HG02973 (cell line): Measurements from ENCODE around the gene AMELX.
A peak's percentile ranks its signal among the peaks of the same experiment; 100 is the strongest.

Experiments used
- ATAC-seq: cut with Tn5 transposase; IDR thresholded peaks from one replicate; pipeline ENCODE4 v1.9.1; 2021; ENCODE audit warnings: moderate library complexity; ENCODE audit not compliant: unreplicated experiment

AMELX gene

DNA sequence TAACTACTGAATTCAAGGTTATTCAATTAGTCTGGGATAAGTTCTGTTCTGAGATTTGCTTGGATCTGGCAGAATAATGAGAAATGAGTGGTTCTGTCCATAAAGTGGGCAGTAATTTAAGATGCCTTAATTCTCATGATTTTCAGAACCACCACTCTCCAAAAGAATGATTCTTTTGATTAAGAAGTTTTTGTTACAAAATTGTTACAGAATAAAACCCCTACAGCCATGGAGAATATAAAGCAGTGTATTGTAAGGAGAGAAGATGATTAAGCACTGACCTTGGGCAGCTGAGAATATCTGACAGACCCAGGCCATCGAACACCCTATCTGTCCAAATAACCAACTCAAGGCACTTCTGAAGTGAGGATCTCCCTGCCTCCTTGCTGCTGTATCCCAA is 12.4 kb downstream of the AMELX start:
- no peak for ATAC-seq

DNA sequence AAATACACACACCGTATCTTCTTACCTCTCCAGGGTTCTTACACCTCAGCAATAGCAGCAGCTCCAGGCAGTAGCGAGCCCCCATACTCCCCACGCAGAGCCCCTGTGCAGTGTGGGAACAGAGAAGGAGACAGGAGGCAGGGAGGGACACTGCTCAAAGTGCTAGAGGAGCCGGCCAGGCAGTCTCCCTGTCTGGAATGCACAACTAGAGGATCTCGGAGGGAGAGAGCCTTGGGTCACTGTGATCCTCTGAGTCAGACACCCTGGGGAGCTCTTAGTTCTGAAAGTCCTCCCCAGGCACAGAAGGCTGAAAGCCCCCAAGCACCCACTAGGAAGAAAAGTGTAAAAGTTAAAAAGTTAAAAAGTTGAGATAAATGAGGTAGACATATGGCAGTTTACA is 16.0 kb downstream of the AMELX start:
- no peak for ATAC-seq

DNA sequence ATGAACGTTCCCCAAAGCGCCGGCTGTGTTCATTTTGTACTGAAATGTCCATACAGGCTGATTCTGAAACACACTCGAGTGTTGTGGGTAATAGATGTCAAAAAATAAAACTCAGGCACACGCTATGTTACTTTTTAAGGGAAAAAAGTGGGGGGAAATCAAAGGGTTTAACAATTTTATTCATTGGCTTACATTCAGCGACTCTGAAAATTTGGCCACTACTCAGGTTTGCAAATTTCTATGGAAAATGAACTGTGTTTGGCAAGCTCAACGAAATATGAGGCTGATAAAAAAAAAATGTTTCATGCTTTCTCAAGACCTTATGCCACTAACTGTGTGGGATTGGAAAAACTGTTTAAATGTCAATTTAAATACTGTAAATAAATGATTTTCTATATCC is 18.5 kb downstream of the AMELX start:
- no peak for ATAC-seq

DNA sequence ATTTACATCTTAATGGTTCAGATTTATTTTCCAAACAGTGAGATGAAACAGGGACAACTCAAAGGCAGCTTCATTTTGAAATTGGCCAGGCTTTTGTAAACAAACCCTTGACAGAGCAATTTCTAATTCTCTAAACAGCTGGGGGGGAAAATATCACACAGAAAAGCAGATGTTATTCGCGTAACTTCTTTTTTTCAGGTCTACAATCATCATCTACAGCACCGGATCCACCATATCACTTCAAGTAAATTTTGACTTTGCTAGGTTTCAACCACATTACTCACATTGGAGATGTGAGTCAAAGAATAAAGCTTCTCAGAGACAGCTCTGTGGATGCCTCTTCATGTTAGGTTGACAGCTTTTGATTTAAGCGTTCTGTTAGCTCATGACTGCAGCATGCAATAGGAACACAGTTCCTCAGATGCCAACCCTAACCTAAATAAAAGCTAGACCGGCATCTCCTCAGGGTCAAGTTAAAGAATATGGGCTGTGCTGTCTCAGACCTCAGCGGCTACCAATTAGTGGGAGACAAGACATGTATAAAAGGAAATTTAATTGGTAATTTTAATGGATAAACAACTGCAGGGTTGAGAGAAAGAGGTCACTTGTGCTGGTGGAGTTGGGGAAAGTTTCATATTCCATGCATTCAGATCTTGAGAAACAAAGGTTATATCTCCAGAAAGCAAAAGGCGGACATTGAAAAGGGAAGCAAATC is 26.8 kb downstream of the AMELX start:
- no peak for ATAC-seq

DNA sequence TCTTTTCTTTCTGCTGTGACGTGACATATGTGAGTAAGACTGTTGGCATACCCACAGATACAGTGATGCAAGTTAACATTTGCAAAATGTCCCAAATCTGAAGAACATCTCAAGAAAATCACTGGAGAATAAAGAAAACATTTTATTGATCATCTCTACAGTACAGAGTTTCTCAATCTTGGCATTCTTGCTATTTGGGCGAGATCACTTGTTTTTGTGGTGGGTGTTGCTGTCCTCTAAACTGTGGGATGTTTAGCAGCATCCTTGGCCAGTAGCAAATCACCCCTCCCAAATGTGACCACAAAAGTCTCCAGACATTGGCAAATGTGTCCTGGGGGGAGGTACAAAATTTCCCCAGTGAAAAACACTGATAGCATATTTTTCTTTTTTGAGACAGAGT is 28.8 kb downstream of the AMELX start:
- no peak for ATAC-seq

DNA sequence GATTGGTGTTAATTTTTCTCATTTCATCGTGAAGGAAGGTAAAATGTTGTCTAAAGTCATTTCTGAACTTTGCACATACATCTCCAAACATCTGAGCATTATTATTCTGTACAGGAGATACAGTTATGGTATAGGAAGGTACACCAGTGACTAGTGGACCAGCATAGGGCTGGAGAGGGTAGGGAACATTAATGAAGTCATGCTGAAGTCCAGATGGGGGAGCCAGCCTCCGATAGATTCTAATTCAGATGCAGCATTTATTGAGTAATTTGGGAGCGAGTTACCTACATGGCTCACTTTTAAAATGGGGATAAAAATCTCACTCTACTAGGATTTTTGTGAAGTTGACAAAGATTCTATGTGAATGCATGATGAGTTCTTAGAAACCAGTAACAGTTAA is 34.9 kb downstream of the AMELX start:
- ATAC-seq: no peak

DNA sequence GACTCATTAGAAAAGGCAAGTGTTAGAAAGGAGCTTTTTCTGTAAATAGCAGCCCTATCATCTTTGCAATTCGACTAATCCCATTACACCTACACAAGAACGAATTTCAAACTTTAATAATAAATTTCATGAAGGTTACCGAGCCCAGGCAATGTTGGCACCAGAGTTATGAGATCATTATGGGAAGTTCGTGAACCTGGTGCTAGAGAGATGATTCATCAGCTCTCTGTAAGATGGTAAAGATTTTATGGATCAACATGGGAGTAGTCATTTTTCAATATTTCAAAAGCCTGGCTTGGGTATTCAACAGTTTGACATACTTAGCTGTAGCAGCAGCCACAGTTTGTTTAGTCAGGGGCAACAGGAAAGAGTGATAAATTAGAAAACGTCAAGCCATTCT is 35.8 kb downstream of the AMELX start:
- no peak for ATAC-seq

DNA sequence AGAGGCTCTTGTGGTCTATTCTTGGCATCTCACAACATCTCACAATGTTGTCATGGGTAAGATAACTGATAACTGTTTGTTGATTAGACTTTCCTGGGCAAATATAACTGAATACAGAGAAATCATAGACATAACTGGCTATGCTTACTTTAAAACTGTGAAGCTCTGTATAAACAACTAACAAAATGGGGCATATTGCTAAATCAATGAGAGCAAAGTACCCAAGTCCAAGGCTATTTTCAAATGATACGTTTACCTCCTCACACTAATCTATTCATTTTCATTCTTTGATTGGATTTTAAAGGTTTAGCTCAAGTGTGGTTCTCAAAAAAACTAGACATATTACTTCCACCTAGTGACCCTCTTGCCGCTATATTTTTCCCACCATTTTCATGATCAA is 38.6 kb downstream of the AMELX start:
- no peak for ATAC-seq

DNA sequence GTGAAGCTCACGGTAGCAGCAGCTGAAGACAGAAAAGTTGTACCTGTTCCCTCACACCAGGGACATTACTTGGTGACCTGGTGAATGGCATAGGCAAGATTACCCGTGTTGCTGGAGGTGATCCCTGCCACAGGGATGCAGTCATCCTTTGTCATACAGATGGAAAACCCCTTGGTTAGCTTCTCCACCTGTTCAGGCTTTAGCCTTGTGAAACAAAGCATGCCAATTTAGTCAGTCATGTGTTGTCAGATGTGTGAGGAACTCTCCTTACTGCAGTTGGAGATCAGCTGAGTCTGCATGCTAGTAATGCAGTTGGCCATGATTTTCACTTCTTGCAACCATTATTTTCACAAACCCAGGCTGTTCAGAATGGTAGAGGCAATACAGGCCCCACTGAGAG is 41.0 kb downstream of the AMELX start:
- no peak for ATAC-seq

DNA sequence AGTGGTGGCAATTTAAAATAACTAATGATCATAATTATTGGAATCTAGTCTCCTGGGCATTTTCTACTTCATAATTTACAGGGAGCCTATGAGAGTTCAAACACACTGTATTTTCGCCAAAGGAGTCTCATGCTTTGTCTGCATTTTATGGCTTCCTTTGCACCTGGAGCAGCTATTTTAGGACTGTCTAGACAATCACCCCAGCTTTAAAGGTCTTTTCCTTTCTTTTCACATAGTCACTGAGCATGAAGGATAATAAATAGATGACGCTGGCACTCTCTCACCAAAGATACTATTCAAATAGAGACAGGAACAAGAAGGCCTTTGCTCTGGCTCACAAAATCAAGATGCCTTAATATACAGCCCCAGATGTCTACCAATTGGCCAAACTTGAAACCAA is 43.0 kb downstream of the AMELX start:
- no peak for ATAC-seq

DNA sequence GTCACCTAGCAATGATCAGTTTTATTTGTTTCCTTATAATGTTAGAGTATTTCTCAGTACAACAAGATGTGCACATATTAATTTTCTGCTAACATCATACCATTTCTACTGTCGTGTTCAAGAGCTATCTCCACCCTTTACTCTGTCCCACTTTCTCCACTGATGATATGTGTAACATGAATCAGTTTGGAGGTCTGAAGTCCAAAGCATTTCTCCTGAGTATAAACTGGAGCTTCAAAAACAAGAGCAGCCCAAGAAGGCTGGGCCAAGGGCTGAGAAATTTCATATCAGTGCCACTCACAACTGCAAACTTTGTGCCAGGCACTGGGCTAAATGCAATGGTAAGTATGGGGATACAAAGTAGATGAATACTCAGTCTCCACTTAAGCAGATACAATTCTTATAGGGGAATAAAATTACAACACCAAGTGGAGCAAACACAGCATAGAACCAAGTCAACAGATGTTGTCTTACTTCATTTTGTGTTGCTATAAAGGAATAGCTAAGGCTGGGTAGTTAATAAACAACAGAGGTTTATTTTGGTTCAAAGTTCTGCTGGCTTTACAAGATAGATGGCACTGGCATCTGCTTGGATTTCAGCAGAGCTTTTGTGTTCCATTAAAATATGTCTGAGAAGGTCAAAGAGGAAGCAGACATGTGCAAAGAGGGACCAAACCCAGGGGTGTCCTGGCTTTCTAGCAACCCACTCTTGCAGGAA is 44.2 kb downstream of the AMELX start:
- no peak for ATAC-seq

DNA sequence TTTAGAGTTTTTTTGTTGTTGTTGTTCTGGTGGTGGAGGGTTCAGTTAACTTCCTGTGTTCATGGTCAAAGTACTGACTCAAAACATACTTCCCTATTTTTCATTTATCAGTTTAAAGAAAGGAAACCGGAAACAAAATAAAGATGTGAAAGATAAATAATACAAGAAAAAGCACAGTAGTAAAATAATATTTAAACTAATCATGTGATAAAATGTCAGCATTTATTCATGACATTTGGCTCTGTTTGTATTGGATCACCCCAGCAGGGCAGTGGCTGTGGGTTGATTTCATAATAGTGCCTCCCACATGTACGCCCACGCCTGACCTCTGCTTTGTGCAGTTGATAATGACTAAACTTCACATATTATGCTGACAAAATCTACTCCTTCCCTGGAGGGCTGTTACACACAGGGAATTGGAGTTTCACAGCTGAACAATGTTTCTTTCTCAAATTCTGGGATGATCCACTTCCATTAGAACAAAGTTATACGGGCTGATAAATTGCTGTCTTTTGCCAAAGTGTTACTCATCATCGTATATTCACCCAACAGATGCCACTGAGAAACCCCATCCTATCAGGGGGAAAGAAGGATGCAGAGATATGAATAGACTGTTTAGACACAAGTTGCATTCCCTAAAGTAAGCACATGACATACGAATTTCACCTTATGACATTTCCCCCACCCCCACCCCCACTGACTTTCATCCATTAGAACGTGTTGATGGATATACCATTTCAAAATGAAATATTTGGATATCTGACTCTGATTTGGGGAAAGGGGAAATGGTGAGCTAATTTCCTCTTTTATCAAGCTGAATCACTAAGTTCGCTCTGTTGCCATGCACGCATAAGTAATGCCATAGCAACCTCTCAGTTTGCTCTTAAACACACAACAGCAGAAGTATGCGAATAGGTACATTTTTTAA is 48.3 kb downstream of the AMELX start:
- peak; percentile 75 for ATAC-seq

DNA sequence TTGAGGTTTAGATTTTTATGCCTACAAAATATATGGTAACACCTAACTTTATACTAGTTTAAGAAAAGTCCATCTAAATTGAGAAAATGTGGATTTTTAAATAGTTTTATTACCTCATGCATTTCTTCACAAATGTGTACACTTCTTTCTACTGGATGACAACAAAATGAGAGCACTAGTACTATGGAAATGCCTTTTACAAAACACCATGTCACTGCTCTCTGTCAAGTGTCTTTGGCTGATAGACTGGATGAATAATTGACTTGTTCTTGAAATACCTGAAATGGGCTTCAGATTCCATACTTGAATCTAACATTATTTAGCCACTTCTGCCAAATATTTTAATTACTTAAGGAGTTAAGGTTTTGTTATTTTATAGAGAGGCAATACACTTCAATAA is 49.5 kb downstream of the AMELX start:
- no peak for ATAC-seq

DNA sequence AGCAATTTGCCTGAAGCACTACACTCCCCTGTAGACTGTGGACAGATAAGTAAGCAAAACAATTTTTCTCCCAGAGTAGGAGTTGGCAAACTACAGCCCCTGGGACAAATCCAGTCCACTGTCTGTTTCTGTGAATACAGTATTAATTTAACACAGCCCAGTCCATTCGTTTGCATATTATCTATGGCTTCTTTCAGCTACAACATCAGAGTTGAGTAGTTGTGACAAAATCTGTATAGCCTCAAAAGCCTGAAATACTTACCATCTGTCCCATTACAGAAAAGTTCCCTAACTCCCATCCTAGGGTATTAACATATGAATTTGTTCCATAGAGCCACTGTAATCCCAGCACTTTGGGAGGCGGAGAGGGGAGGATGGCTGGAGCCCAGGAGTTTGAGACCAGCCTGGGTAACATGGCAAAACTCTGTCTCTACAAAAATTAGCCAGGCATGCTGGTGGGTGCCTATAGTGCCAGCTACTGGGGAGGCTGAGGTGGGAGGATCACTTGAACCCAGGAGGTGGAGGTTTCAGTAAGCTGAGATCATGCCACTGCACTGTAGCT is 53.0 kb downstream of the AMELX start:
- no peak for ATAC-seq

DNA sequence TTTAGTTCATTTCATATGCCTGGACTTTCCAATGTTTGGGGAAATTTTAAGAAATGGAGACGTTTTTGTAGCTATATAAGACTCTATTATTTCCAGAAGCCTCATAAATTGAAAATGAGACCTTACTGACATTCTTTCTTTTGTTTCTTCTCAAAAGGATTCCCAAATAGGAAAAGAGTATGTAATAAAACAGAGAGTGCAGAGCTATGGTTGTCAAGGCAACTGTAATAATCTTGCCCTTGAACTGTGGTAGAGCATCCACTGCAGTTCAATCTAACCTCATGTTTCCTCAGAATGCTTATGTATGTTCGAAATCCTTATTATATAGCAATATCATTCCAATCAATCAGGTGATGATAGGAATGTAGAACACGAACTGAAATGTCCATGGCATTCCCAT is 54.1 kb downstream of the AMELX start:
- ATAC-seq: no peak

DNA sequence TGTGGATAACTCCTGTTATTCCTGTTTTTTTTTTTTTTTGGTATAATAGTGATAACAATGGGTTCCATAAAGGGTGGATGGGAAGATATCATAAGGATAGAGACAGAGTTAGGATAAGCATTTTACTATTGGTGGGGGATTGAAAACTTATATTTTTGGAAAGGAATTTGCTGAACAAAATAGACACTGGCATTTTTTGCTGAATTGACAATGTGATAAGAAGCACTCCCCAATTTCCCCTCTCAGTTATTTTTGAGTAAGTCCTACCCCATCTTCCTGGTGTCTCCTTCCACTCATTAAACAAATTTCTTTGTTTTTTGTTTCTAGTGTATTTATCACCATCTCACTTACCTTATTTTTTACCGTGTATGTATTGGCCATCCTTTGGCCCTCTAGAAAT is 55.8 kb downstream of the AMELX start:
- ATAC-seq: no peak

DNA sequence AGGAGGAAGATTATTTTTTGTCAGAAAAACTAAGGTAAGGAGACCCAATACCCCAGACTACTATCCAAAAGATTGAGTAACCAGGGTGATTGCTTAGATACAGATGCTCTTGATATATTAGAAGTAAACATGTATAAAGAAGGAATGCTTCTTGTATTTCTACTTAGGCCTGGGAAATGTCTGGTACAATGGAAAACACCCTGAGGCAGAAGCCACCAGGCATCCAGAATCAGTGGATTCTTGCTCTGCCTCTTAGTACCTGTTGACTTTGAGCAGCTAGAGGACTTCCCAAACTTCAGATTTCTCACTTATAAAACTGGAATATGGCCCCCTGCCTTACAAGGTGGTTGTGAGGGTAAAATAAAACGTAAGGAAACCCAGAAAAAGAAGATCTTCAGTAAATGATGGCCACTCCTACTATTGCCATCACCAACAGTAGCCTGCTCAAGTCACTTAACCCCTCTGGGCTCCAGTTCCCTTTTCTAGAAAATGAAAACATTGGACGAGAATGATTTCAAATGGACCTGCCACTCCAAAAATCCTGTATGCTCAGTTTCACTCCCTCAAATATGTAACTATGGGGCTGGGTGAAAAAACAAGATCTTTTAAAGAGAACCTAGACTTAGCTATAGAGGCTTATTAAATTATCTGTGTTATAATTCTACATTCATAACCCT is 56.6 kb downstream of the AMELX start:
- no peak for ATAC-seq
